GM12878 (cell line): Measurements from ENCODE around the gene PRDX1. TPM values are rescaled to one million over a fixed set of nuclear protein-coding genes. Genes with fewer than 3 reads are reported as not detected.
A peak's percentile ranks its signal among the peaks of the same experiment; 100 is the strongest.

Experiments
- CEBPB ChIP-seq, 2 experiments: fragments of 150-350 bp in 1 of 2; IDR thresholded peaks; 2 replicates each; pipeline ENCODE4 v1.6.1; 2012 to 2014; ENCODE audit warnings: low read depth in 2 of 2, low read length in 2 of 2, borderline replicate concordance in 1 of 2, inconsistent platforms in 1 of 2
- CUX1 ChIP-seq: IDR thresholded peaks from 2 replicates; pipeline ENCODE4 v1.6.1; 2012; ENCODE audit warnings: improper control_type of control experiment, low read depth, low read length; ENCODE audit not compliant: insufficient replicate concordance
- ELK1 ChIP-seq: IDR thresholded peaks from 2 replicates; pipeline ENCODE4 v1.6.1; 2012; ENCODE audit warnings: low read depth, low read length, improper control_type of control experiment
- EZH2 ChIP-seq: IDR thresholded peaks from 2 replicates; pipeline ENCODE4 v1.6.1; 2012; ENCODE audit warnings: low read depth, mild to moderate bottlenecking, control low read depth, inconsistent platforms, low read length, borderline replicate concordance; ENCODE audit not compliant: control insufficient read depth
- FOS ChIP-seq: IDR thresholded peaks from 3 replicates; pipeline ENCODE4 v1.6.1; 2011; ENCODE audit warnings: borderline replicate concordance; ENCODE audit not compliant: insufficient read length; ENCODE audit errors: extremely low read depth
- GATAD2B ChIP-seq: fragments of 450-650 bp; conservative IDR thresholded peaks from 2 replicates; pipeline ENCODE4 v1.6.1; 2017; ENCODE audit warnings: low read depth, mild to moderate bottlenecking, moderate library complexity
- HSF1 ChIP-seq: fragments of 150-350 bp; IDR thresholded peaks from 2 replicates; pipeline ENCODE4 v1.6.1; 2014; ENCODE audit warnings: mild to moderate bottlenecking, low read depth, low read length
- IKZF1 ChIP-seq: fragments of 450-650 bp; conservative IDR thresholded peaks from 2 replicates; pipeline ENCODE4 v1.6.1; 2017; ENCODE audit warnings: antibody characterized with exemption, mild to moderate bottlenecking
- LARP7 ChIP-seq: fragments of 450-650 bp; IDR thresholded peaks from 2 replicates; pipeline ENCODE4 v1.6.1; 2017; ENCODE audit warnings: mild to moderate bottlenecking
- MEF2A ChIP-seq: IDR thresholded peaks from 2 replicates; pipeline ENCODE4 v1.6.1; 2011; ENCODE audit warnings: low read depth, mild to moderate bottlenecking, low read length, moderate library complexity; ENCODE audit not compliant: insufficient read depth
- MXI1 ChIP-seq: fragments of 150-350 bp; IDR thresholded peaks from 2 replicates; pipeline ENCODE4 v1.6.1; 2011; ENCODE audit warnings: low read depth, mild to moderate bottlenecking, inconsistent platforms, low read length, improper control_type of control experiment
- NFIC ChIP-seq: IDR thresholded peaks from 2 replicates; pipeline ENCODE4 v1.6.1; 2012; ENCODE audit warnings: low read depth, mild to moderate bottlenecking, inconsistent platforms, low read length, moderate library complexity
- NFYB ChIP-seq: IDR thresholded peaks from 2 replicates; pipeline ENCODE4 v1.6.1; 2011; ENCODE audit warnings: low read depth, mild to moderate bottlenecking, low read length, improper control_type of control experiment, moderate library complexity; ENCODE audit not compliant: insufficient read depth
- RELA ChIP-seq: fragments of 450-650 bp; IDR thresholded peaks from 2 replicates; pipeline ENCODE4 v1.8.0; 2014; ENCODE audit warnings: borderline replicate concordance; ENCODE audit not compliant: partially characterized antibody
- SREBF2 ChIP-seq: IDR thresholded peaks from 2 replicates; pipeline ENCODE4 v1.6.1; 2012; ENCODE audit warnings: mild to moderate bottlenecking, low read length
- STAT1 ChIP-seq: fragments of 450-650 bp; conservative IDR thresholded peaks from 2 replicates; pipeline ENCODE4 v1.6.1; 2014; ENCODE audit warnings: antibody characterized with exemption, mild to moderate bottlenecking
- TCF12 ChIP-seq: IDR thresholded peaks from 2 replicates; pipeline ENCODE4 v1.6.1; 2011; ENCODE audit warnings: low read depth, mild to moderate bottlenecking, low read length
- ZBTB4 ChIP-seq: fragments of 450-650 bp; formaldehyde crosslinking; IDR thresholded peaks from 2 replicates; pipeline ENCODE4 v1.4.0; 2022; ENCODE audit warnings: mild to moderate bottlenecking, moderate library complexity
- polyA plus RNA-seq, 11 experiments: library from polyadenylated mRNA; depleted of rRNA in 4 of 11; unstranded in 6 of 11; stranded (reverse) in 5 of 11; fragments of >200 nt; fragmentation: Nextera tagmentation in 4 of 11; fragmentation: Illumina TruSeq in 1 of 11; extraction: Ambion mirVana in 4 of 11; extraction: Trizol in 1 of 11; gene quantifications; 1 replicate in 1 of 11; 2 replicates in 10 of 11; pipeline versions ENCODE4 v1.2.1 to v1.2.3, GENCODE V29; 2011 to 2016; ENCODE audit warnings: inconsistent platforms in 2 of 11, missing spikeins in 2 of 11, low read depth in 1 of 11
- total RNA-seq, 4 experiments: library from RNA; depleted of rRNA in 3 of 4; stranded (reverse); fragments of >200 nt in 3 of 4; fragmentation: Illumina TruSeq in 1 of 4; extraction: Trizol in 1 of 4; gene quantifications; 2 replicates each; pipeline versions ENCODE4 v1.2.1 to v1.2.3, GENCODE V29; 2013 to 2021

The PRDX1 gene
- total and polyA plus RNA-seq, 10 of the 15 experiments (the other 5 are each of a cell fraction or from before 2014, with no cell fraction given): 659 to 1,775 (median 811) TPM

GRCh38 chr1:45490626-45491486 lies 30.8 kb downstream of the PRDX1 start, which contains the start of gene TESK2 (continued):
- TF ChIP-seq IKZF1 (peak; percentile 60), ZBTB4 (CRISPR knock-in tag) (no peak), TCF12 (no peak; the same call in 1 of the 2 replicates), EZH2 (no peak), RELA (no peak), FOS (peak; percentile 87), NFIC (no peak), CEBPB (IDR thresholded peaks at IDR 0.05; ENCODE audit: borderline replicate concordance in 1 of 2, low read depth in 2 of 2, low read length in 2 of 2) (no peak), LARP7 (peak; percentile 91), CUX1 (peak; percentile 20), ELK1 (no peak), NFYB (peak; percentile 91), MXI1 (no peak; the same call in 1 of the 2 replicates), MEF2A (no peak), GATAD2B (peak; percentile 58), SREBF2 (no peak), STAT1 (no peak), HSF1 (no peak)
